WTC11 (cell line): Measurements from ENCODE around the gene UNCX. TPM values are rescaled to one million over a fixed set of nuclear protein-coding genes. Genes with fewer than 3 reads are reported as not detected.

Experiments
- ATAC-seq: fragments of 200-7000 bp; cut with Tn5 transposase; 2 replicates; pipeline ENCODE4 v1.10.0; 2021; ENCODE audit warnings: mild to moderate bottlenecking, moderate library complexity
- CTCF ChIA-PET: fragments of 300-600 bp; sonication (Branson Sonifier 250); formaldehyde crosslinking; loops from one replicate; lab custom pipeline; 2021; ENCODE audit warnings: antibody characterized with exemption; lab: Charles Lee
- POLR2A ChIA-PET: fragments of 350-600 bp; sonication (Branson Sonifier 250); formaldehyde crosslinking; loops from one replicate; lab custom pipeline; 2021; ENCODE audit warnings: antibody characterized with exemption; lab: Charles Lee
- DNase-seq: peaks from one replicate; pipeline ENCODE4 v3.0.0; 2021; ENCODE audit warnings: low spot score
- H3K27ac Mint-ChIP-seq: 2 replicates; pipeline ENCODE4 v1.8.0; 2021; ENCODE audit warnings: mixed read lengths
- H3K27me3 Mint-ChIP-seq: 2 replicates; pipeline ENCODE4 v1.8.0; 2021; ENCODE audit warnings: low read depth, mild to moderate bottlenecking, moderate library complexity, mixed read lengths
- H3K36me3 Mint-ChIP-seq: 2 replicates; pipeline ENCODE4 v1.8.0; 2021; ENCODE audit warnings: mixed read lengths
- H3K4me1 Mint-ChIP-seq: 2 replicates; pipeline ENCODE4 v1.8.0; 2022; ENCODE audit warnings: mixed read lengths
- H3K4me3 Mint-ChIP-seq: 2 replicates; pipeline ENCODE4 v1.8.0; 2021; ENCODE audit warnings: mild to moderate bottlenecking, moderate library complexity, mixed read lengths
- H3K9me3 Mint-ChIP-seq: 2 replicates; pipeline ENCODE4 v1.8.0; 2021; ENCODE audit warnings: mixed read lengths
- ATF1 ChIP-seq: sonication (generic); formaldehyde crosslinking; IDR thresholded peaks from 2 replicates; pipeline ENCODE4 v1.8.1; 2023; ENCODE audit warnings: mild to moderate bottlenecking, moderate library complexity, missing genetic modification reagents
- CBFB ChIP-seq: sonication (generic); formaldehyde crosslinking; IDR thresholded peaks from 2 replicates; pipeline ENCODE4 v1.8.1; 2022; ENCODE audit warnings: mild to moderate bottlenecking, low read depth, missing genetic modification reagents
- CREB1 ChIP-seq: sonication (generic); formaldehyde crosslinking; IDR thresholded peaks from 2 replicates; pipeline ENCODE4 v1.8.0; 2023; ENCODE audit warnings: mild to moderate bottlenecking, missing genetic modification reagents
- E2F1 ChIP-seq: sonication (generic); formaldehyde crosslinking; IDR thresholded peaks from 2 replicates; pipeline ENCODE4 v1.8.0; 2022; ENCODE audit warnings: mild to moderate bottlenecking, missing genetic modification reagents
- FOXP4 ChIP-seq: sonication (generic); formaldehyde crosslinking; IDR thresholded peaks from 2 replicates; pipeline ENCODE4 v1.8.0; 2022; ENCODE audit warnings: mild to moderate bottlenecking, missing genetic modification reagents
- HMGA2 ChIP-seq: fragments of 250-450 bp; sonication (Bioruptor Pico); IDR thresholded peaks from 2 replicates; pipeline ENCODE4 v1.4.0; 2021; ENCODE audit warnings: mild to moderate bottlenecking, moderate library complexity
- NR2C2 ChIP-seq: sonication (generic); formaldehyde crosslinking; IDR thresholded peaks from 2 replicates; pipeline ENCODE4 v1.8.0; 2022; ENCODE audit warnings: mild to moderate bottlenecking, missing genetic modification reagents
- NR3C1 ChIP-seq: sonication (generic); formaldehyde crosslinking; conservative IDR thresholded peaks from 2 replicates; pipeline ENCODE4 v1.8.1; 2023; ENCODE audit warnings: low read depth, mild to moderate bottlenecking, missing genetic modification reagents
- PREB ChIP-seq: sonication (generic); formaldehyde crosslinking; IDR thresholded peaks from 2 replicates; pipeline ENCODE4 v1.8.1; 2022; ENCODE audit warnings: mild to moderate bottlenecking, missing genetic modification reagents, moderate library complexity, borderline replicate concordance
- TP53 ChIP-seq: sonication (generic); formaldehyde crosslinking; IDR thresholded peaks from 2 replicates; pipeline ENCODE4 v1.8.1; 2023; ENCODE audit warnings: mild to moderate bottlenecking, missing genetic modification reagents
- USF1 ChIP-seq: sonication (generic); formaldehyde crosslinking; IDR thresholded peaks from 2 replicates; pipeline ENCODE4 v1.8.0; 2022; ENCODE audit warnings: mild to moderate bottlenecking, missing genetic modification reagents
- ZBTB21 ChIP-seq: sonication (generic); formaldehyde crosslinking; IDR thresholded peaks from 2 replicates; pipeline ENCODE4 v1.8.1; 2023; ENCODE audit warnings: mild to moderate bottlenecking, missing genetic modification reagents, borderline replicate concordance
- ZBTB43 ChIP-seq: sonication (generic); formaldehyde crosslinking; IDR thresholded peaks from 2 replicates; pipeline ENCODE4 v1.8.1; 2023; ENCODE audit warnings: mild to moderate bottlenecking, missing genetic modification reagents
- ZNF317 ChIP-seq: sonication (generic); formaldehyde crosslinking; IDR thresholded peaks from 2 replicates; pipeline ENCODE4 v1.8.1; 2023; ENCODE audit warnings: low read depth, mild to moderate bottlenecking, moderate library complexity, missing genetic modification reagents, borderline replicate concordance
- ZNF396 ChIP-seq: fragments of 250-450 bp; sonication (Bioruptor Pico); IDR thresholded peaks from 2 replicates; pipeline ENCODE4 v1.8.0; 2021; ENCODE audit warnings: mild to moderate bottlenecking, moderate library complexity, borderline replicate concordance
- ZNF532 ChIP-seq: fragments of 250-450 bp; sonication (Bioruptor Pico); IDR thresholded peaks from 2 replicates; pipeline ENCODE4 v1.9.0; 2021; ENCODE audit warnings: mild to moderate bottlenecking, borderline replicate concordance
- total RNA-seq: library from RNA; stranded (reverse); gene quantifications from 3 replicates; pipeline ENCODE4 v1.2.3, GENCODE V29; 2021

Gene UNCX
- total RNA-seq, 1 experiment from 2014 or later = not detected

GRCh38 chr7:1224086-1224716 is 8.5 kb upstream of the UNCX start (continued):
- no peak for TF ChIP-seq NR2C2 (CRISPR knock-in tag)
- no peak for TF ChIP-seq CREB1 (CRISPR knock-in tag)
- TF ChIP-seq PREB (CRISPR knock-in tag) = no peak
- TF ChIP-seq ZBTB21 (CRISPR knock-in tag) = no peak
- no peak for TF ChIP-seq ZNF532 (CRISPR knock-in tag)
- TF ChIP-seq FOXP4 (CRISPR knock-in tag) = 0 out of 2 replicates have a peak, but pooled peaks have one; percentile 23
- TF ChIP-seq ZBTB43 (CRISPR knock-in tag) = no peak
- TF ChIP-seq TP53 (CRISPR knock-in tag) = no peak
- no peak for TF ChIP-seq HMGA2

GRCh38 chr7:1225030-1225429 is 7.6 kb upstream of the UNCX start:
- CTCF ChIA-PET = interaction anchor here (1.1 to 3.2 kb wide), 10 partner anchors 13 to 249 kb away, joined by 3 to 12 read pairs (median 4); no protein-coding TSS in a partner anchor
- ATAC-seq = no peak
- no peak for DNase-seq
- H3K27me3 Mint-ChIP-seq = peaks cover 96% of the 10 kb centered on the region
- peaks cover 30% of the 10 kb centered on the region for H3K4me1 Mint-ChIP-seq
- H3K4me3 Mint-ChIP-seq = peak overlapping the region; percentile 36
- H3K36me3 Mint-ChIP-seq = no peaks in the 10 kb centered on the region
- POLR2A ChIA-PET = interaction anchor here (1.5 kb wide), 1 partner anchor 24 kb away, joined by 3 read pairs; no protein-coding TSS in a partner anchor
- TF ChIP-seq CBFB (CRISPR knock-in tag) (no peak), NR3C1 (CRISPR knock-in tag) (no peak), USF1 (CRISPR knock-in tag) (no peak), ZNF396 (no peak), ZNF317 (CRISPR knock-in tag) (no peak), ATF1 (no peak), E2F1 (no peak)
- H3K9me3 Mint-ChIP-seq = no peaks in the 10 kb centered on the region
- H3K27ac Mint-ChIP-seq = no peak overlapping the region
